HFFc6 (cell line): ENCODE data around the gene MAP4K5. TPM values are rescaled to one million over a fixed set of nuclear protein-coding genes. Genes with fewer than 3 reads are reported as not detected.

Source experiments
- DNase-seq: peaks from one replicate; pipeline ENCODE4 v3.0.0-alpha.2; 2018
- H3K27ac Mint-ChIP-seq: 2 replicates; pipeline ENCODE4 v1.8.0; 2020; ENCODE audit warnings: mild to moderate bottlenecking, mixed read lengths
- H3K27me3 Mint-ChIP-seq: 2 replicates; pipeline ENCODE4 v1.8.0; 2021; ENCODE audit warnings: mild to moderate bottlenecking, moderate library complexity, mixed read lengths; ENCODE audit not compliant: insufficient read depth
- H3K36me3 Mint-ChIP-seq: 2 replicates; pipeline ENCODE4 v1.8.0; 2021; ENCODE audit warnings: low read depth, mixed read lengths
- H3K4me1 Mint-ChIP-seq: 2 replicates; pipeline ENCODE4 v1.8.0; 2020; ENCODE audit warnings: low read depth, mixed read lengths
- H3K4me3 Mint-ChIP-seq: 2 replicates; pipeline ENCODE4 v1.8.0; 2020; ENCODE audit warnings: mild to moderate bottlenecking, moderate library complexity, mixed read lengths
- H3K9me3 Mint-ChIP-seq: 2 replicates; pipeline ENCODE4 v1.8.0; 2020; ENCODE audit warnings: mild to moderate bottlenecking, mixed read lengths
- CTCF ChIP-seq: fragments of 200-600 bp; sonication (generic); IDR thresholded peaks from 2 replicates; pipeline ENCODE4 v1.5.0; 2021; ENCODE audit warnings: antibody characterized with exemption, mild to moderate bottlenecking
- total RNA-seq, 6 experiments: library from RNA; stranded (reverse); fragmentation: NEBNext Ultra II Directional; extraction: Animal tissue kit (Norgen Biotek cat#: 25700); gene quantifications; 2 replicates in 1 of 6; 3 replicates in 5 of 6; pipeline ENCODE4 v1.2.3, GENCODE V29; 2021

Gene MAP4K5
- total RNA-seq, 6 experiments from 2014 or later, result 61.4 to 74.5 (median 69.7) TPM

GRCh38 chr14:50398189-50398580 is 134.2 kb downstream of the MAP4K5 start:
- peak overlapping the region; percentile 88 for H3K4me3 Mint-ChIP-seq
- DNase-seq, result no peak
- H3K4me1 Mint-ChIP-seq, result peaks cover 75% of the 10 kb centered on the region
- no peaks in the 10 kb centered on the region for H3K9me3 Mint-ChIP-seq
- peak overlapping the region; percentile 93; the same call in 1 of the 2 replicates for H3K27ac Mint-ChIP-seq
- TF ChIP-seq CTCF, result no peak
- H3K27me3 Mint-ChIP-seq, result no peaks in the 10 kb centered on the region; the same call in 1 of the 2 replicates
- H3K36me3 Mint-ChIP-seq, result peaks cover 6% of the 10 kb centered on the region

- Mint-ChIP-seq H3K36me3 (peaks cover 12% of the 10 kb centered on the region), H3K9me3 (no peaks in the 10 kb centered on the region), H3K4me3 (peak overlapping the region; percentile 88), H3K4me1 (peaks cover 69% of the 10 kb centered on the region), H3K27ac (peak overlapping the region; percentile 93), H3K27me3 (no peaks in the 10 kb centered on the region; the same call in 1 of the 2 replicates)
- no peak for TF ChIP-seq CTCF
- DNase-seq, result peak; percentile 4
Observed at GRCh38 chr14:50397390-50398188, 134.8 kb downstream of the MAP4K5 start.

- peak within 1 kb of the TSS; percentile 99 for H3K27ac Mint-ChIP-seq
- H3K36me3 Mint-ChIP-seq, result peaks cover 13% of the 10 kb centered on the region
- no peaks in the 10 kb centered on the region for H3K27me3 Mint-ChIP-seq
- H3K4me1 Mint-ChIP-seq, result peaks cover 68% of the 10 kb centered on the region
- peak; percentile 70 for DNase-seq
- TF ChIP-seq CTCF, result no peak
- H3K9me3 Mint-ChIP-seq, result no peaks in the 10 kb centered on the region
- peak within 1 kb of the TSS; percentile 93 for H3K4me3 Mint-ChIP-seq
Observed at GRCh38 chr14:50396631-50397389, 135.6 kb downstream of the MAP4K5 start, which contains the start of gene CDKL1. Gene CDKL1, minus strand, starts transcription at chr14:50396881. Its CDS starts 1,013 bp downstream, at chr14:50395868.

GRCh38 chr14:50395448-50395847 is 136.9 kb downstream of the MAP4K5 start:
- H3K27me3 Mint-ChIP-seq, result no peaks in the 10 kb centered on the region
- peak overlapping the region; percentile 99 for H3K27ac Mint-ChIP-seq
- no peak for TF ChIP-seq CTCF
- peak; percentile 8 for DNase-seq
- H3K36me3 Mint-ChIP-seq, result peaks cover 13% of the 10 kb centered on the region
- peaks cover 59% of the 10 kb centered on the region for H3K4me1 Mint-ChIP-seq
- peak overlapping the region; percentile 93 for H3K4me3 Mint-ChIP-seq
- H3K9me3 Mint-ChIP-seq, result no peaks in the 10 kb centered on the region

GRCh38 chr14:50394713-50395112 is 137.7 kb downstream of the MAP4K5 start:
- TF ChIP-seq CTCF, result no peak
- no peaks in the 10 kb centered on the region for H3K27me3 Mint-ChIP-seq
- peaks cover 52% of the 10 kb centered on the region for H3K4me1 Mint-ChIP-seq
- no peak for DNase-seq
- no peak overlapping the region for H3K27ac Mint-ChIP-seq
- no peaks in the 10 kb centered on the region for H3K9me3 Mint-ChIP-seq
- H3K4me3 Mint-ChIP-seq, result peak overlapping the region; percentile 51
- peaks cover 13% of the 10 kb centered on the region for H3K36me3 Mint-ChIP-seq
